Calu3 (cell line): ENCODE data around the gene CGB2. TPM values are rescaled to one million over a fixed set of nuclear protein-coding genes. Genes with fewer than 3 reads are reported as not detected.
"Not testable (repeated sequence)": the region's sequence is repeated elsewhere in the genome, so short reads cannot be mapped to it uniquely, and the experiment has no call there.

Experiments used
- BruUV-seq: library from RNA; stranded (reverse); fragments of 400-500 nt; replicated peaks from 2 replicates; lab custom pipeline; 2021; lab: Mats Ljungman, UMichigan
- CTCF ChIA-PET: fragments of 300-600 bp; sonication (Branson Sonifier 250); formaldehyde crosslinking; loops from one replicate; lab custom pipeline; 2022; ENCODE audit warnings: antibody characterized with exemption; lab: Charles Lee
- DNase-seq: peaks from one replicate; pipeline ENCODE4 v3.0.0; 2022
- H3K27ac Mint-ChIP-seq: one replicate; pipeline ENCODE4 v1.8.0; 2022; ENCODE audit warnings: mixed read lengths; ENCODE audit not compliant: unreplicated experiment
- H3K27me3 Mint-ChIP-seq: one replicate; pipeline ENCODE4 v1.8.0; 2022; ENCODE audit warnings: mixed read lengths; ENCODE audit not compliant: unreplicated experiment
- H3K36me3 Mint-ChIP-seq: one replicate; pipeline ENCODE4 v1.8.0; 2022; ENCODE audit warnings: mild to moderate bottlenecking, moderate library complexity, mixed read lengths; ENCODE audit not compliant: insufficient read depth, unreplicated experiment
- H3K4me1 Mint-ChIP-seq: one replicate; pipeline ENCODE4 v1.8.0; 2022; ENCODE audit warnings: mild to moderate bottlenecking, low read depth, mixed read lengths; ENCODE audit not compliant: unreplicated experiment
- H3K4me3 Mint-ChIP-seq: one replicate; pipeline ENCODE4 v1.8.0; 2022; ENCODE audit warnings: mild to moderate bottlenecking, low read depth, moderate library complexity, mixed read lengths; ENCODE audit not compliant: unreplicated experiment
- H3K9me3 Mint-ChIP-seq: one replicate; pipeline ENCODE4 v1.8.0; 2022; ENCODE audit warnings: low read depth, mixed read lengths; ENCODE audit not compliant: unreplicated experiment
- CTCF ChIP-seq: fragments of 200-600 bp; IDR thresholded peaks from one replicate; pipeline ENCODE4 v1.8.0; 2022; ENCODE audit warnings: antibody characterized with exemption; ENCODE audit not compliant: unreplicated experiment
- intact Hi-C: fragments of 100-400 bp; cut with micrococcal nuclease; formaldehyde crosslinking; loops from one replicate; pipeline ENCODE4 v1.10.0; 2022; ENCODE audit not compliant: unreplicated experiment
- total RNA-seq: library from RNA; stranded (reverse); gene quantifications from 2 replicates; pipeline ENCODE4 v1.2.3, GENCODE V29; 2022

CGB2 gene
- total RNA-seq, 1 experiment from 2014 or later, result 0.52 TPM

GRCh38 chr19:49042177-49042576, 10.5 kb downstream of the CGB2 start:
- intact Hi-C loops, result no loop called here
- Mint-ChIP-seq H3K27me3 (no peaks in the 10 kb centered on the region), H3K4me3 (peak overlapping the region; percentile 3), H3K36me3 (peaks cover 13% of the 10 kb centered on the region), H3K4me1 (peaks cover 31% of the 10 kb centered on the region), H3K9me3 (no peaks in the 10 kb centered on the region), H3K27ac (peak overlapping the region; percentile 60)
- no TSS peak for BruUV-seq
- TF ChIP-seq CTCF, result no peak
- CTCF ChIA-PET, result no interaction called here
- peak; percentile 89 for DNase-seq

- Mint-ChIP-seq H3K36me3 (peaks cover 13% of the 10 kb centered on the region), H3K4me1 (peaks cover 31% of the 10 kb centered on the region)
- TSS peak; percentile 95 for BruUV-seq
- DNase-seq, H3K27ac Mint-ChIP-seq, CTCF ChIA-PET, H3K4me3 Mint-ChIP-seq, H3K9me3 Mint-ChIP-seq, intact Hi-C loops, H3K27me3 Mint-ChIP-seq: not testable (repeated sequence)
These were observed 11.0 kb downstream of the CGB2 start for GRCh38 chr19:49042666-49043065.

GRCh38 chr19:49043548-49043947, 11.9 kb downstream of the CGB2 start, which contains the start of gene CGB5:
Gene CGB5 (plus strand): TSS chr19:49043848. CDS start chr19:49044210, 362 bp downstream.
- H3K27me3 Mint-ChIP-seq, H3K27ac Mint-ChIP-seq, BruUV-seq, DNase-seq, CTCF ChIA-PET, intact Hi-C loops, H3K9me3 Mint-ChIP-seq, H3K4me3 Mint-ChIP-seq: not testable (repeated sequence)
- H3K4me1 Mint-ChIP-seq, result peaks cover 26% of the 10 kb centered on the region
- peaks cover 10% of the 10 kb centered on the region for H3K36me3 Mint-ChIP-seq

GRCh38 chr19:49049011-49049410, 17.3 kb downstream of the CGB2 start, which contains the start of gene CGB8:
Gene CGB8 (minus strand): TSS chr19:49049111. CDS start chr19:49048739, 372 bp downstream.
- H3K27ac Mint-ChIP-seq, CTCF ChIA-PET, H3K36me3 Mint-ChIP-seq, DNase-seq, BruUV-seq, intact Hi-C loops, H3K9me3 Mint-ChIP-seq, H3K4me3 Mint-ChIP-seq, H3K27me3 Mint-ChIP-seq: not testable (repeated sequence)
- H3K4me1 Mint-ChIP-seq, result peaks cover 16% of the 10 kb centered on the region

GRCh38 chr19:49049834-49050233, 18.1 kb downstream of the CGB2 start:
- H3K4me1 Mint-ChIP-seq, result peaks cover 16% of the 10 kb centered on the region
- DNase-seq, H3K4me3 Mint-ChIP-seq, H3K36me3 Mint-ChIP-seq, CTCF ChIA-PET, H3K9me3 Mint-ChIP-seq, H3K27ac Mint-ChIP-seq, intact Hi-C loops, H3K27me3 Mint-ChIP-seq: not testable (repeated sequence)
- TSS peak; percentile 96 for BruUV-seq

GRCh38 chr19:49050376-49051033, 18.8 kb downstream of the CGB2 start:
- DNase-seq, result peak; percentile 78
- H3K27me3 Mint-ChIP-seq, CTCF ChIA-PET, BruUV-seq, H3K9me3 Mint-ChIP-seq, H3K36me3 Mint-ChIP-seq, intact Hi-C loops: not testable (repeated sequence)
- H3K4me3 Mint-ChIP-seq, result peak overlapping the region; percentile 7
- peaks cover 16% of the 10 kb centered on the region for H3K4me1 Mint-ChIP-seq
- H3K27ac Mint-ChIP-seq, result peak overlapping the region; percentile 42
